ENCODE data around the gene NKD1. TPM values are rescaled to one million over a fixed set of nuclear protein-coding genes. Genes with fewer than 3 reads are reported as not detected.

NKD1 gene
- polyA plus RNA-seq, 1 experiment, result not detected

- Histone ChIP-seq H3K27ac (ENCODE audit: low read depth, low read length) (no peak overlapping the region), H3K9me3 (ENCODE audit: control insufficient read depth, insufficient read depth, low read length) (no peaks in the 10 kb centered on the region), H3K27me3 (ENCODE audit: control insufficient read depth, insufficient read depth, low read length) (peaks cover 35% of the 10 kb centered on the region), H3K4me3 (ENCODE audit: low read depth, low read length) (no peak overlapping the region)
- TF ChIP-seq CTCF (IDR thresholded peaks at IDR 0.05; ENCODE audit: low read depth, low read length), result no peak
- CTCF ChIA-PET, result interaction anchor here (1.0 kb wide), 1 partner anchor 50 kb away, joined by 3 read pairs; no protein-coding TSS in a partner anchor
- POLR2A ChIA-PET, result no interaction called here
- DNase-seq (ENCODE audit: low read depth, low spot score), result no peak
These were observed 68.9 kb downstream of the NKD1 start for GRCh38 chr16:50616883-50617645.

GRCh38 chr16:50617646-50618184, 69.5 kb downstream of the NKD1 start:
- H3K27me3 ChIP-seq (ENCODE audit: control insufficient read depth, insufficient read depth, low read length), result peaks cover 30% of the 10 kb centered on the region
- H3K9me3 ChIP-seq (ENCODE audit: control insufficient read depth, insufficient read depth, low read length), result no peaks in the 10 kb centered on the region
- TF ChIP-seq CTCF (IDR thresholded peaks at IDR 0.05; ENCODE audit: low read depth, low read length), result no peak
- H3K27ac ChIP-seq (ENCODE audit: low read depth, low read length), result no peak overlapping the region
- CTCF ChIA-PET, result interaction anchor here (1.0 kb wide), 1 partner anchor 49 kb away, joined by 3 read pairs; no protein-coding TSS in a partner anchor
- DNase-seq (ENCODE audit: low read depth, low spot score), result no peak
- POLR2A ChIA-PET, result no interaction called here
- no peak overlapping the region for H3K4me3 ChIP-seq (ENCODE audit: low read depth, low read length)

- TF ChIP-seq CTCF (IDR thresholded peaks at IDR 0.05; ENCODE audit: low read depth, low read length), result no peak
- CTCF ChIA-PET, result interaction anchor here (1.5 kb wide), 1 partner anchor 47 kb away, joined by 6 read pairs; no protein-coding TSS in a partner anchor
- H3K4me3 ChIP-seq (ENCODE audit: low read depth, low read length), result no peak overlapping the region
- POLR2A ChIA-PET, result no interaction called here
- peaks cover 23% of the 10 kb centered on the region for H3K27me3 ChIP-seq (ENCODE audit: control insufficient read depth, insufficient read depth, low read length)
- H3K27ac ChIP-seq (ENCODE audit: low read depth, low read length), result no peak overlapping the region
- DNase-seq (ENCODE audit: low read depth, low spot score), result no peak
- H3K9me3 ChIP-seq (ENCODE audit: control insufficient read depth, insufficient read depth, low read length), result no peaks in the 10 kb centered on the region
These were observed 70.2 kb downstream of the NKD1 start for GRCh38 chr16:50618238-50618918.

GRCh38 chr16:50619702-50620491, 71.7 kb downstream of the NKD1 start:
- ChIA-PET CTCF (interaction anchor here (0.8 to 1.5 kb wide), 2 partner anchors 45 to 595 kb away, joined by 4 to 6 read pairs; partner anchors contain the start of gene CNEP1R1), POLR2A (no interaction called here)
- TF ChIP-seq CTCF (IDR thresholded peaks at IDR 0.05; ENCODE audit: low read depth, low read length), result no peak
- no peak overlapping the region for H3K4me3 ChIP-seq (ENCODE audit: low read depth, low read length)
- no peaks in the 10 kb centered on the region for H3K9me3 ChIP-seq (ENCODE audit: control insufficient read depth, insufficient read depth, low read length)
- DNase-seq (ENCODE audit: low read depth, low spot score), result no peak
- H3K27me3 ChIP-seq (ENCODE audit: control insufficient read depth, insufficient read depth, low read length), result peaks cover 8% of the 10 kb centered on the region
- no peak overlapping the region for H3K27ac ChIP-seq (ENCODE audit: low read depth, low read length)
